Ascending aorta (tissue), 2 donors: ENCODE results near the gene UGT2A2. TPM values are rescaled to one million over a fixed set of nuclear protein-coding genes. Genes with fewer than 3 reads are reported as not detected.

Source experiments
- DNase-seq, 2 donors: peaks; one replicate each; pipeline ENCODE4 v3.0.0-alpha.2; 2019; ENCODE audit warnings: low spot score in 2 of 2
- H3K27ac ChIP-seq, 2 donors: fragments of 200-600 bp; sonication (generic); one replicate each; pipeline ENCODE4 v1.5.1; 2016 to 2017; ENCODE audit warnings: mild to moderate bottlenecking in 1 of 2
- H3K27me3 ChIP-seq: fragments of 200-600 bp; sonication (generic); one replicate; pipeline ENCODE4 v1.5.1; 2017
- H3K36me3 ChIP-seq, 2 donors: fragments of 200-600 bp; sonication (generic); one replicate each; pipeline ENCODE4 v1.5.1; 2016
- H3K4me1 ChIP-seq, 2 donors: fragments of 200-600 bp; sonication (generic); one replicate each; pipeline ENCODE4 v1.5.1; 2016 to 2017; ENCODE audit warnings: mild to moderate bottlenecking in 1 of 2
- H3K4me3 ChIP-seq, 2 donors: fragments of 200-600 bp; sonication (generic); one replicate each; pipeline ENCODE4 v1.5.1; 2016 to 2017; ENCODE audit warnings: mild to moderate bottlenecking in 1 of 2
- H3K9me3 ChIP-seq, 2 donors: fragments of 200-600 bp; sonication (generic); one replicate each; pipeline ENCODE4 v1.5.1; 2016
- CTCF ChIP-seq, 3 experiments: fragments of 200-600 bp in 2 of 3; fragments of 450-650 bp in 1 of 3; sonication (generic) in 2 of 3; IDR thresholded peaks; one replicate each; pipeline ENCODE4 v1.5.1; 2016 to 2019; ENCODE audit warnings: antibody characterized with exemption in 3 of 3, mild to moderate bottlenecking in 1 of 3, moderate library complexity in 1 of 3
- intact Hi-C: fragments of 100-400 bp; cut with DNase I; formaldehyde crosslinking; loops from one replicate; pipeline ENCODE4 v1.15.1; 2023
- total RNA-seq: library from RNA; depleted of rRNA; stranded (reverse); fragments of >200 nt; gene quantifications from one replicate; pipeline ENCODE4 v1.1.0, GENCODE V29; 2016

UGT2A2 gene
- total RNA-seq, 1 donor from 2014 or later, result not detected

GRCh38 chr4:69656653-69657158, 17.3 kb upstream of the UGT2A2 start:
- no peak for TF ChIP-seq CTCF (IDR thresholded peaks at IDR 0.05)
- Histone ChIP-seq H3K36me3 (no peaks in the 10 kb centered on the region), H3K4me1 (no peaks in the 10 kb centered on the region), H3K4me3 (no peak overlapping the region), H3K27ac (no peak overlapping the region), H3K27me3 (no peaks in the 10 kb centered on the region), H3K9me3 (no peaks in the 10 kb centered on the region)
- no peak for DNase-seq
- intact Hi-C loops, result no loop called here

- H3K9me3 ChIP-seq, result no peaks in the 10 kb centered on the region
- DNase-seq, result no peak
- intact Hi-C loops, result no loop called here
- H3K4me1 ChIP-seq, result no peaks in the 10 kb centered on the region
- H3K27me3 ChIP-seq, result no peaks in the 10 kb centered on the region
- no peaks in the 10 kb centered on the region for H3K36me3 ChIP-seq
- H3K27ac ChIP-seq, result no peak within 1 kb of the TSS
- H3K4me3 ChIP-seq, result no peak within 1 kb of the TSS
- TF ChIP-seq CTCF (IDR thresholded peaks at IDR 0.05), result no peak
Measured at GRCh38 chr4:69653147-69653546, 13.7 kb upstream of the UGT2A2 start, which contains the start of gene UGT2A1. UGT2A1 (minus strand) TSS chr4:69653247; CDS start chr4:69647644, 5,603 bp downstream.

GRCh38 chr4:69650872-69651271, 11.4 kb upstream of the UGT2A2 start:
- H3K36me3 ChIP-seq, result no peaks in the 10 kb centered on the region
- no peaks in the 10 kb centered on the region for H3K4me1 ChIP-seq
- TF ChIP-seq CTCF (IDR thresholded peaks at IDR 0.05), result no peak
- DNase-seq, result no peak
- no peaks in the 10 kb centered on the region for H3K9me3 ChIP-seq
- H3K27me3 ChIP-seq, result no peaks in the 10 kb centered on the region
- H3K27ac ChIP-seq, result no peak overlapping the region
- H3K4me3 ChIP-seq, result no peak overlapping the region
- intact Hi-C loops, result no loop called here

- intact Hi-C loops, result no loop called here
- DNase-seq, result no peak
- TF ChIP-seq CTCF (IDR thresholded peaks at IDR 0.05), result no peak
Measured at GRCh38 chr4:69649629-69650028, 10.2 kb upstream of the UGT2A2 start.

GRCh38 chr4:69649207-69649606, 9.8 kb upstream of the UGT2A2 start:
- DNase-seq, result no peak
- intact Hi-C loops, result no loop called here
- H3K27ac ChIP-seq, result no peak overlapping the region
- no peak overlapping the region for H3K4me3 ChIP-seq
- no peak for TF ChIP-seq CTCF (IDR thresholded peaks at IDR 0.05)
- no peaks in the 10 kb centered on the region for H3K27me3 ChIP-seq
- H3K4me1 ChIP-seq, result no peaks in the 10 kb centered on the region
- no peaks in the 10 kb centered on the region for H3K36me3 ChIP-seq
- H3K9me3 ChIP-seq, result no peaks in the 10 kb centered on the region

More at GRCh38 chr4:69649629-69650028, 10.2 kb upstream of the UGT2A2 start:
- no peak overlapping the region for H3K27ac ChIP-seq
- no peaks in the 10 kb centered on the region for H3K27me3 ChIP-seq
- no peak overlapping the region for H3K4me3 ChIP-seq
- no peaks in the 10 kb centered on the region for H3K36me3 ChIP-seq
- H3K9me3 ChIP-seq, result no peaks in the 10 kb centered on the region
- H3K4me1 ChIP-seq, result no peaks in the 10 kb centered on the region

- H3K36me3 ChIP-seq, result no peaks in the 10 kb centered on the region
- no peak overlapping the region for H3K27ac ChIP-seq
- no peaks in the 10 kb centered on the region for H3K27me3 ChIP-seq
- no peaks in the 10 kb centered on the region for H3K9me3 ChIP-seq
- no peaks in the 10 kb centered on the region for H3K4me1 ChIP-seq
- no peak for TF ChIP-seq CTCF (IDR thresholded peaks at IDR 0.05)
- DNase-seq, result no peak
- H3K4me3 ChIP-seq, result no peak overlapping the region
- intact Hi-C loops, result no loop called here
Measured at GRCh38 chr4:69642961-69643360, 3.5 kb upstream of the UGT2A2 start.
